A673 (cell line): ENCODE measurements around the gene TDRD3.

Source experiments
- CTCF ChIP-seq: fragments of 300-800, 200-600 bp; sonication (generic); conservative IDR thresholded peaks from 2 replicates; pipeline ENCODE4 v1.5.1; 2017; ENCODE audit warnings: low read depth, mild to moderate bottlenecking, antibody characterized with exemption, low read length, moderate library complexity, mixed read lengths
- EZH2 ChIP-seq: fragments of 200-600 bp; sonication (generic); IDR thresholded peaks from 2 replicates; pipeline ENCODE4 v1.6.1; 2017; ENCODE audit warnings: borderline replicate concordance, low read depth, mild to moderate bottlenecking, mixed read lengths, antibody characterized with exemption, low read length; ENCODE audit not compliant: poor library complexity, severe bottlenecking

- TF ChIP-seq CTCF, result no peak
- TF ChIP-seq EZH2, result no peak
Measured at GRCh38 chr13:60509601-60510386, 112.8 kb downstream of the TDRD3 start.
